HL-60 (cell line): ENCODE measurements around the gene EIF3B.

Source experiments
- REST ChIP-seq: IDR thresholded peaks from 2 replicates; pipeline ENCODE4 v1.6.1; 2012; ENCODE audit warnings: low read depth; ENCODE audit not compliant: insufficient replicate concordance
- TF ChIP-seq, protein P1 (sequence below): IDR thresholded peaks from one replicate; pipeline ENCODE4 v1.5.1; 2011; ENCODE audit warnings: low read length, control low read depth, inconsistent platforms; ENCODE audit not compliant: insufficient read depth

GRCh38 chr7:2399848-2400587, 45.4 kb downstream of the EIF3B start:
- TF ChIP-seq, protein P1, sequence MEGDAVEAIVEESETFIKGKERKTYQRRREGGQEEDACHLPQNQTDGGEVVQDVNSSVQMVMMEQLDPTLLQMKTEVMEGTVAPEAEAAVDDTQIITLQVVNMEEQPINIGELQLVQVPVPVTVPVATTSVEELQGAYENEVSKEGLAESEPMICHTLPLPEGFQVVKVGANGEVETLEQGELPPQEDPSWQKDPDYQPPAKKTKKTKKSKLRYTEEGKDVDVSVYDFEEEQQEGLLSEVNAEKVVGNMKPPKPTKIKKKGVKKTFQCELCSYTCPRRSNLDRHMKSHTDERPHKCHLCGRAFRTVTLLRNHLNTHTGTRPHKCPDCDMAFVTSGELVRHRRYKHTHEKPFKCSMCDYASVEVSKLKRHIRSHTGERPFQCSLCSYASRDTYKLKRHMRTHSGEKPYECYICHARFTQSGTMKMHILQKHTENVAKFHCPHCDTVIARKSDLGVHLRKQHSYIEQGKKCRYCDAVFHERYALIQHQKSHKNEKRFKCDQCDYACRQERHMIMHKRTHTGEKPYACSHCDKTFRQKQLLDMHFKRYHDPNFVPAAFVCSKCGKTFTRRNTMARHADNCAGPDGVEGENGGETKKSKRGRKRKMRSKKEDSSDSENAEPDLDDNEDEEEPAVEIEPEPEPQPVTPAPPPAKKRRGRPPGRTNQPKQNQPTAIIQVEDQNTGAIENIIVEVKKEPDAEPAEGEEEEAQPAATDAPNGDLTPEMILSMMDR, result no peak
- peak; percentile 51 for TF ChIP-seq REST
